ENCODE measurements around the gene ZSCAN16.

ZSCAN16 gene

DNA sequence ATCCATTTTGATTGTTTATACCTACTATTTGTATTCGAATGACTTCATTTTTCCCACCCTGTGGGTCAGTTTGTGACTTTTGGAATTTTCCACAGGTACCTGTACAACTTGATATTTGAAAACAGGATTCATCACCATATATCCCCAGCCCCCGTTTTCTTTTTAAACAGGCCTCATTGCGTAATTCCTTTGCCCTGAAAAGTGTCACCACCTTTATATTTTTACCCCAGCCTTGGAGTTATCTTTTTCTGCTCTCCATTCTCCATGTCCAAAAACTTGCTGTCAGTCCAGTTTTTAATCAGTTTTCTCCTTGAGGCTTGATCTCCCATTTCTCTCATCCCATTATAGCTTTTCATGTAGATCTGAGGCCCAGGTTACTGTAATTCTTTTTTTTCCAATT, 33.9 kb downstream of the ZSCAN16 start:
- no peak overlapping the region for H3K4me3 ChIP-seq (ENCODE audit: low read depth, low read length)
- no peak for TF ChIP-seq CTCF (IDR thresholded peaks at IDR 0.05; ENCODE audit: low read depth, low read length, missing control alignments)
- DNase-seq (ENCODE audit: low read depth): no peak

GRCh38 chr6:28159029-28159607, 34.7 kb downstream of the ZSCAN16 start:
- DNase-seq (ENCODE audit: low read depth): no peak
- no peak for TF ChIP-seq CTCF (IDR thresholded peaks at IDR 0.05; ENCODE audit: low read depth, low read length, missing control alignments)
- H3K4me3 ChIP-seq (ENCODE audit: low read depth, low read length): no peak overlapping the region

DNA sequence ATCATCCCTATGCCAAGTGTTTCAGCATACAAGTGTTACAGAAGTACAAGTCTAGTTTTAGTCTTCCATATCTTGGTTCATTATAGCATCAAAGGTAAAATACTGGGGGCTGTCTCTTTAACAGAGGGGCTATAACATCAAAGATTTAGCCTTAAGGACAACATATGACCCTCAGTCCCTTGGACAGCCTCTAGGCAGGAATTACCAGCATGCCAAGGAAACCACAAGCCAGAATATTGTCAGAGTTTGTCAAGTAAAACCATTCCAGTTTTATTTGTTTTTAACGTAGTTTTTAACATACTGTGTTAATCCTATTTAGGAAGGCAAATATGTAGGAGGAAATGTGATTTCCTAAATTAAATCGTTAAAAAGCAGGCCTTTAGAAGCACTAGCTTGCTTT, 35.8 kb downstream of the ZSCAN16 start:
- no peak for DNase-seq (ENCODE audit: low read depth)
- H3K4me3 ChIP-seq (ENCODE audit: low read depth, low read length): no peak overlapping the region
- TF ChIP-seq CTCF (IDR thresholded peaks at IDR 0.05; ENCODE audit: low read depth, low read length, missing control alignments): no peak

DNA sequence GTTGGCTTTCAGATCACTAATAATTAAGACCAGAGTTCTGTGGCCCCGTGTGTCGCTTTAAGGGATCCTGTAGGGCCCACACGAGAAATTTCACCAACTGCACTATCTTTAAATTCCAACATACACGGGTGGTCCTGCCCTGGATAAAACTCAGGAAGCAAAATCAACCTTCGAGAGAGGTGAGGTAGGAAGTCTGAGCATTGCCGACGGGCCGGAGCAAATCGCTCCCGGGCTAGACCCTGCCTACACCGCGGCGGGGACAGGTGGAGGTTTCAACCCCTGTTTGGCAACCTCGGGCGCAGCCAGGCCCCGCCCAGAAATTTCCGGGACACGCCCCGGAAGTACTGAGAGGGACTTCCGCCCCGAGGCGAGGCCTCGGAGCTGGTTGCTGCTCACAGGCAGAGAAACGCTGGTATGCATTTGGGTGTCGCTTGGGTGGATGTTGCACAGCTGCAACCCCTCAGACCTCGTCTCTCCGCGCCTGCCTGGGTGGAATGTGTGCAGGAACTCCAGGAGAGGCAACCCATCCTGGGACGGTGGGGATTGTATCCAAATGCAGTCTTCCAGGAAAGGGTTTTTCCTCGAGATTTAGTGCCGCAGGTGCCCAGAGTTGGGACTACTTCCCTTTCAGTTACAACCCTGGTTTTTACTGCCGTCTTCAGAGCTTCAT, 37.1 kb downstream of the ZSCAN16 start:
- H3K4me3 ChIP-seq (ENCODE audit: low read depth, low read length): peak overlapping the region; percentile 58
- TF ChIP-seq CTCF (IDR thresholded peaks at IDR 0.05; ENCODE audit: low read depth, low read length, missing control alignments): no peak
- peak; percentile 63 for DNase-seq (ENCODE audit: low read depth)

DNA sequence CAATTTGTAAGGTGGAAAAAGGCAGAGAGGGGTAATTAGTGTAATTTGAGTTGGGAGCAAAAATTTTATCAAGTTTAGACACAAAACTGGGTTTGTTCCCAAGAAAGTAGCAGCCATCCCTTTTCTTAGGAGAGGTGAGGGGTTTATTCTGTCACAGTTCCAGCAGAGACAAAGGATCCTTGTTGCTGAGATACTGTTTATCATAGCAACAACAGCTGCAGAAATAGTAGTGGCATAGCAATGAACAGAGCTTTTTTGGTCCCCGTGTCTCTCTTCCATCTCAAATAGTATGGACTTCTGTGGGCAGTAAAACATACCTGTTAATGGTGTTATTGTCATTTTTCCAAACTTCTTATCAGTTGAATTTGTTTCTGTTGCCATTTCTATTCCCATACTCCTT, 41.2 kb downstream of the ZSCAN16 start:
- no peak for TF ChIP-seq CTCF (IDR thresholded peaks at IDR 0.05; ENCODE audit: low read depth, low read length, missing control alignments)
- DNase-seq (ENCODE audit: low read depth): no peak
- H3K4me3 ChIP-seq (ENCODE audit: low read depth, low read length): no peak overlapping the region

- DNase-seq (ENCODE audit: low read depth): no peak
- no peak overlapping the region for H3K4me3 ChIP-seq (ENCODE audit: low read depth, low read length)
- TF ChIP-seq CTCF (IDR thresholded peaks at IDR 0.05; ENCODE audit: low read depth, low read length, missing control alignments): no peak
Observed at GRCh38 chr6:28167068-28167467, 42.7 kb downstream of the ZSCAN16 start.

DNA sequence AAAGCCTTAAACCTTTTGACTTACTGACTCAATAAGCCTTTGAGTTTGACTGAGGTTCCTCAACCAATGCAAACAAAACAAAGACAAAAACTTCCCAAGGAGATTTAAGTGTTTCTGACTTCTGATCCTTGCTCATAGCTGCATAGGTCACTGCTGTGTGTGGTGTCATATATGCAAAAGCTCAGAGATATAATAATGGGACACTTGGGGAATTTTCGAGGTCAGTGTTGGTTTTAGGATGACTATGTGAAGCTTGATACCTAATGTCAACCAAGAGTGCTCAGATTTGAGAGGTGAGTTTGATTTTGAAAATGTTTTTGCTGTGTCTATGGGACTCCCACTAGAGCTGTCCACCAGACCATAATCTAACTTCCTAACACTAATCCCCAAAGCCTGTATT, 43.5 kb downstream of the ZSCAN16 start:
- no peak for DNase-seq (ENCODE audit: low read depth)
- no peak overlapping the region for H3K4me3 ChIP-seq (ENCODE audit: low read depth, low read length)
- no peak for TF ChIP-seq CTCF (IDR thresholded peaks at IDR 0.05; ENCODE audit: low read depth, low read length, missing control alignments)

All from GM12864 (cell line).